HepG2 (cell line): ENCODE results near the gene OSBPL3. TPM values are rescaled to one million over a fixed set of nuclear protein-coding genes. Genes with fewer than 3 reads are reported as not detected.

Experiments used
- GATAD2A ChIP-seq: IDR thresholded peaks from 2 replicates; pipeline ENCODE4 v1.6.1; 2016
- JUN ChIP-seq: sonication (generic); formaldehyde crosslinking; IDR thresholded peaks from 2 replicates; pipeline ENCODE4 v1.4.0; 2020; ENCODE audit warnings: mild to moderate bottlenecking, missing genetic modification reagents
- MAFK ChIP-seq, 2 experiments: IDR thresholded peaks in 1 of 2; conservative IDR thresholded peaks in 1 of 2; 2 replicates each; pipeline ENCODE4 v1.6.1; 2011; ENCODE audit warnings: improper control_type of control experiment in 2 of 2, low read length in 2 of 2
- MEIS1 ChIP-seq: sonication (generic); formaldehyde crosslinking; IDR thresholded peaks from 2 replicates; pipeline ENCODE4 v1.9.0; 2021; ENCODE audit warnings: mild to moderate bottlenecking, missing genetic modification reagents, moderate library complexity, borderline replicate concordance
- PAF1 ChIP-seq: IDR thresholded peaks from 2 replicates; pipeline ENCODE4 v1.6.1; 2016; ENCODE audit warnings: missing genetic modification reagents, missing compliant biosample characterization
- PAWR ChIP-seq: sonication (generic); formaldehyde crosslinking; IDR thresholded peaks from 2 replicates; pipeline ENCODE4 v1.4.0; 2020; ENCODE audit warnings: missing genetic modification reagents, mild to moderate bottlenecking, borderline replicate concordance
- TOPORS ChIP-seq: sonication (generic); formaldehyde crosslinking; IDR thresholded peaks from 2 replicates; pipeline ENCODE4 v1.8.0; 2023; ENCODE audit warnings: mild to moderate bottlenecking, missing genetic modification reagents
- TRIM24 ChIP-seq: sonication (generic); formaldehyde crosslinking; IDR thresholded peaks from 2 replicates; pipeline ENCODE4 v1.8.0; 2022; ENCODE audit warnings: mild to moderate bottlenecking, missing genetic modification reagents
- ZKSCAN5 ChIP-seq: sonication (generic); formaldehyde crosslinking; IDR thresholded peaks from 2 replicates; pipeline ENCODE4 v1.5.1; 2020; ENCODE audit warnings: mild to moderate bottlenecking, missing genetic modification reagents
- ZNF121 ChIP-seq: sonication (generic); formaldehyde crosslinking; IDR thresholded peaks from 2 replicates; pipeline ENCODE4 v1.5.0; 2020; ENCODE audit warnings: mild to moderate bottlenecking, missing genetic modification reagents
- ZNF562 ChIP-seq: sonication (generic); formaldehyde crosslinking; IDR thresholded peaks from 2 replicates; pipeline ENCODE4 v1.8.0; 2022; ENCODE audit warnings: missing genetic modification reagents, borderline replicate concordance
- polyA plus RNA-seq, 8 experiments: library from polyadenylated mRNA; depleted of rRNA in 3 of 8; stranded (reverse) in 7 of 8; unstranded in 1 of 8; fragments of >200 nt; fragmentation: Illumina TruSeq in 4 of 8; extraction: Trizol in 4 of 8; gene quantifications; 2 replicates each; pipeline versions ENCODE4 v1.2.1 to v1.2.3, GENCODE V29; 2011 to 2016; ENCODE audit warnings: low read depth in 4 of 8, missing spikeins in 1 of 8, mixed read lengths in 1 of 8; ENCODE audit not compliant: insufficient read depth in 1 of 8
- total RNA-seq, 5 experiments: library from RNA; depleted of rRNA; stranded (reverse); fragments of >200 nt; fragmentation: Illumina TruSeq; extraction: Trizol; gene quantifications; 2 replicates each; pipeline ENCODE4 v1.2.3, GENCODE V29; 2016; ENCODE audit warnings: low read depth in 1 of 5
- TF ChIP-seq, protein P1 (sequence below): sonication (generic); formaldehyde crosslinking; IDR thresholded peaks from 2 replicates; pipeline ENCODE4 v1.8.0; 2022; ENCODE audit warnings: mild to moderate bottlenecking, missing genetic modification reagents, moderate library complexity
- TF ChIP-seq, protein P2 (sequence below): sonication (generic); formaldehyde crosslinking; IDR thresholded peaks from 2 replicates; pipeline ENCODE4 v1.5.0; 2020; ENCODE audit warnings: missing genetic modification reagents
- TF ChIP-seq, protein P3 (sequence below), 2 experiments: fragments of 450-650 bp in 1 of 2; sonication (generic) in 1 of 2; formaldehyde crosslinking; IDR thresholded peaks; 2 replicates each; pipeline versions ENCODE4 v1.5.0 to v1.8.0; 2020 to 2022; ENCODE audit warnings: mild to moderate bottlenecking in 1 of 2, missing genetic modification reagents in 1 of 2
- TF ChIP-seq, protein P4 (sequence below): sonication (generic); formaldehyde crosslinking; IDR thresholded peaks from 2 replicates; pipeline ENCODE4 v1.4.0; 2020; ENCODE audit warnings: missing genetic modification reagents
- TF ChIP-seq, protein P5 (sequence below): sonication (generic); formaldehyde crosslinking; IDR thresholded peaks from 2 replicates; pipeline ENCODE4 v1.5.1; 2020; ENCODE audit warnings: mild to moderate bottlenecking, missing genetic modification reagents
- TF ChIP-seq, protein P6 (sequence below): sonication (generic); formaldehyde crosslinking; IDR thresholded peaks from 2 replicates; pipeline ENCODE4 v1.4.0; 2020; ENCODE audit warnings: mild to moderate bottlenecking, missing genetic modification reagents

OSBPL3 gene
- total and polyA plus RNA-seq, 2 of the 13 experiments (the other 11 are each of a cell fraction or from before 2014, with no cell fraction given) = 8.8 to 28.9 TPM

DNA sequence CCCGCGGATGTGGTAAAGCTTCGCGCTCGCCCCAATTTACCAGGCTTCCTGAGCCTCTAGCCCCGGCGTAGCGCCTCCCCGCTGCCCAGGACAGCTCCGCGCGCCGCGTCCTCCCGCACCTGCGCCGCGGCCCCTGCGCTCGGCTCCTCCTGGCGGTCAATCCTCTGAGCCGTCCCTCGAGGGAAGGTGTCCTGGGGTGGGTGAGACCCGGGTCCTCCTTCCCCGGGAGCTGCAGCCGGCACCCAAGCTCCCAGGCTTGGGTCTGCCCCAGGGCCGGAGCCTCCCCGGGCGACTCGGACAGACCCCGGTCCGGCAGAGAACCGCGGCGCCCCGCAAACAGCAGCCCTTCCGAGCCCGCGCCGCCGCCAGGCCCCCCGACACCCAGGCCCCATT, 512 bp downstream of the OSBPL3 start (continued):
- no peak for TF ChIP-seq MEIS1 (CRISPR knock-in tag)
- TF ChIP-seq MAFK (conservative IDR thresholded peaks at IDR 0.05 in 1 of 2, IDR thresholded peaks at IDR 0.05 in 1 of 2; ENCODE audit: low read length in 2 of 2) = no peak
- TF ChIP-seq ZKSCAN5 (CRISPR knock-in tag) = no peak
- TF ChIP-seq, protein P1, sequence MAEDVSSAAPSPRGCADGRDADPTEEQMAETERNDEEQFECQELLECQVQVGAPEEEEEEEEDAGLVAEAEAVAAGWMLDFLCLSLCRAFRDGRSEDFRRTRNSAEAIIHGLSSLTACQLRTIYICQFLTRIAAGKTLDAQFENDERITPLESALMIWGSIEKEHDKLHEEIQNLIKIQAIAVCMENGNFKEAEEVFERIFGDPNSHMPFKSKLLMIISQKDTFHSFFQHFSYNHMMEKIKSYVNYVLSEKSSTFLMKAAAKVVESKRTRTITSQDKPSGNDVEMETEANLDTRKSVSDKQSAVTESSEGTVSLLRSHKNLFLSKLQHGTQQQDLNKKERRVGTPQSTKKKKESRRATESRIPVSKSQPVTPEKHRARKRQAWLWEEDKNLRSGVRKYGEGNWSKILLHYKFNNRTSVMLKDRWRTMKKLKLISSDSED (CRISPR knock-in tag) = no peak
- no peak for TF ChIP-seq GATAD2A (CRISPR knock-in tag)
- TF ChIP-seq, protein P2, sequence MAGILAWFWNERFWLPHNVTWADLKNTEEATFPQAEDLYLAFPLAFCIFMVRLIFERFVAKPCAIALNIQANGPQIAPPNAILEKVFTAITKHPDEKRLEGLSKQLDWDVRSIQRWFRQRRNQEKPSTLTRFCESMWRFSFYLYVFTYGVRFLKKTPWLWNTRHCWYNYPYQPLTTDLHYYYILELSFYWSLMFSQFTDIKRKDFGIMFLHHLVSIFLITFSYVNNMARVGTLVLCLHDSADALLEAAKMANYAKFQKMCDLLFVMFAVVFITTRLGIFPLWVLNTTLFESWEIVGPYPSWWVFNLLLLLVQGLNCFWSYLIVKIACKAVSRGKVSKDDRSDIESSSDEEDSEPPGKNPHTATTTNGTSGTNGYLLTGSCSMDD = no peak
- TF ChIP-seq, protein P3, sequence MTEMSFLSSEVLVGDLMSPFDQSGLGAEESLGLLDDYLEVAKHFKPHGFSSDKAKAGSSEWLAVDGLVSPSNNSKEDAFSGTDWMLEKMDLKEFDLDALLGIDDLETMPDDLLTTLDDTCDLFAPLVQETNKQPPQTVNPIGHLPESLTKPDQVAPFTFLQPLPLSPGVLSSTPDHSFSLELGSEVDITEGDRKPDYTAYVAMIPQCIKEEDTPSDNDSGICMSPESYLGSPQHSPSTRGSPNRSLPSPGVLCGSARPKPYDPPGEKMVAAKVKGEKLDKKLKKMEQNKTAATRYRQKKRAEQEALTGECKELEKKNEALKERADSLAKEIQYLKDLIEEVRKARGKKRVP (CRISPR knock-in tag; IDR thresholded peaks at IDR 0.05) = no peak
- TF ChIP-seq, protein P4, sequence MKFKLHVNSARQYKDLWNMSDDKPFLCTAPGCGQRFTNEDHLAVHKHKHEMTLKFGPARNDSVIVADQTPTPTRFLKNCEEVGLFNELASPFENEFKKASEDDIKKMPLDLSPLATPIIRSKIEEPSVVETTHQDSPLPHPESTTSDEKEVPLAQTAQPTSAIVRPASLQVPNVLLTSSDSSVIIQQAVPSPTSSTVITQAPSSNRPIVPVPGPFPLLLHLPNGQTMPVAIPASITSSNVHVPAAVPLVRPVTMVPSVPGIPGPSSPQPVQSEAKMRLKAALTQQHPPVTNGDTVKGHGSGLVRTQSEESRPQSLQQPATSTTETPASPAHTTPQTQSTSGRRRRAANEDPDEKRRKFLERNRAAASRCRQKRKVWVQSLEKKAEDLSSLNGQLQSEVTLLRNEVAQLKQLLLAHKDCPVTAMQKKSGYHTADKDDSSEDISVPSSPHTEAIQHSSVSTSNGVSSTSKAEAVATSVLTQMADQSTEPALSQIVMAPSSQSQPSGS = no peak
- TF ChIP-seq, protein P5, sequence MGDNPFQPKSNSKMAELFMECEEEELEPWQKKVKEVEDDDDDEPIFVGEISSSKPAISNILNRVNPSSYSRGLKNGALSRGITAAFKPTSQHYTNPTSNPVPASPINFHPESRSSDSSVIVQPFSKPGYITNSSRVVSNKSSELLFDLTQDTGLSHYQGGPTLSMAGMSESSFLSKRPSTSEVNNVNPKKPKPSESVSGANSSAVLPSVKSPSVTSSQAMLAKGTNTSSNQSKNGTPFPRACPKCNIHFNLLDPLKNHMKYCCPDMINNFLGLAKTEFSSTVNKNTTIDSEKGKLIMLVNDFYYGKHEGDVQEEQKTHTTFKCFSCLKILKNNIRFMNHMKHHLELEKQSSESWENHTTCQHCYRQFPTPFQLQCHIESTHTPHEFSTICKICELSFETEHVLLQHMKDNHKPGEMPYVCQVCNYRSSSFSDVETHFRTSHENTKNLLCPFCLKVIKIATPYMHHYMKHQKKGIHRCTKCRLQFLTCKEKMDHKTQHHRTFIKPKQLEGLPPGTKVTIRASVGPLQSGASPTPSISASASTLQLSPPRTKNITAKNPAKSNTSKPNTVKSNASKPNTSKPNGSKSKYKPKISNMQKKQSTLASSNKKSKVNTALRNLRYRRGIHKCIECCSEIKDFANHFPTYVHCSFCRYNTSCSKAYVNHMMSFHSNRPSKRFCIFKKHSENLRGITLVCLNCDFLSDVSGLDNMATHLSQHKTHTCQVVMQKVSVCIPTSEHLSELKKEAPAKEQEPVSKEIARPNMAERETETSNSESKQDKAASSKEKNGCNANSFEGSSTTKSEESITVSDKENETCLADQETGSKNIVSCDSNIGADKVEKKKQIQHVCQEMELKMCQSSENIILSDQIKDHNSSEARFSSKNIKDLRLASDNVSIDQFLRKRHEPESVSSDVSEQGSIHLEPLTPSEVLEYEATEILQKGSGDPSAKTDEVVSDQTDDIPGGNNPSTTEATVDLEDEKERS (CRISPR knock-in tag) = no peak; the same call in 1 of the 2 replicates
- no peak for TF ChIP-seq JUN (CRISPR knock-in tag)
- TF ChIP-seq ZNF562 (CRISPR knock-in tag) = no peak
- TF ChIP-seq TRIM24 (CRISPR knock-in tag) = no peak
- no peak for TF ChIP-seq PAWR
- TF ChIP-seq, protein P6, sequence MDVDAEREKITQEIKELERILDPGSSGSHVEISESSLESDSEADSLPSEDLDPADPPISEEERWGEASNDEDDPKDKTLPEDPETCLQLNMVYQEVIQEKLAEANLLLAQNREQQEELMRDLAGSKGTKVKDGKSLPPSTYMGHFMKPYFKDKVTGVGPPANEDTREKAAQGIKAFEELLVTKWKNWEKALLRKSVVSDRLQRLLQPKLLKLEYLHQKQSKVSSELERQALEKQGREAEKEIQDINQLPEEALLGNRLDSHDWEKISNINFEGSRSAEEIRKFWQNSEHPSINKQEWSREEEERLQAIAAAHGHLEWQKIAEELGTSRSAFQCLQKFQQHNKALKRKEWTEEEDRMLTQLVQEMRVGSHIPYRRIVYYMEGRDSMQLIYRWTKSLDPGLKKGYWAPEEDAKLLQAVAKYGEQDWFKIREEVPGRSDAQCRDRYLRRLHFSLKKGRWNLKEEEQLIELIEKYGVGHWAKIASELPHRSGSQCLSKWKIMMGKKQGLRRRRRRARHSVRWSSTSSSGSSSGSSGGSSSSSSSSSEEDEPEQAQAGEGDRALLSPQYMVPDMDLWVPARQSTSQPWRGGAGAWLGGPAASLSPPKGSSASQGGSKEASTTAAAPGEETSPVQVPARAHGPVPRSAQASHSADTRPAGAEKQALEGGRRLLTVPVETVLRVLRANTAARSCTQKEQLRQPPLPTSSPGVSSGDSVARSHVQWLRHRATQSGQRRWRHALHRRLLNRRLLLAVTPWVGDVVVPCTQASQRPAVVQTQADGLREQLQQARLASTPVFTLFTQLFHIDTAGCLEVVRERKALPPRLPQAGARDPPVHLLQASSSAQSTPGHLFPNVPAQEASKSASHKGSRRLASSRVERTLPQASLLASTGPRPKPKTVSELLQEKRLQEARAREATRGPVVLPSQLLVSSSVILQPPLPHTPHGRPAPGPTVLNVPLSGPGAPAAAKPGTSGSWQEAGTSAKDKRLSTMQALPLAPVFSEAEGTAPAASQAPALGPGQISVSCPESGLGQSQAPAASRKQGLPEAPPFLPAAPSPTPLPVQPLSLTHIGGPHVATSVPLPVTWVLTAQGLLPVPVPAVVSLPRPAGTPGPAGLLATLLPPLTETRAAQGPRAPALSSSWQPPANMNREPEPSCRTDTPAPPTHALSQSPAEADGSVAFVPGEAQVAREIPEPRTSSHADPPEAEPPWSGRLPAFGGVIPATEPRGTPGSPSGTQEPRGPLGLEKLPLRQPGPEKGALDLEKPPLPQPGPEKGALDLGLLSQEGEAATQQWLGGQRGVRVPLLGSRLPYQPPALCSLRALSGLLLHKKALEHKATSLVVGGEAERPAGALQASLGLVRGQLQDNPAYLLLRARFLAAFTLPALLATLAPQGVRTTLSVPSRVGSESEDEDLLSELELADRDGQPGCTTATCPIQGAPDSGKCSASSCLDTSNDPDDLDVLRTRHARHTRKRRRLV (CRISPR knock-in tag) = peak; percentile 88
- TF ChIP-seq TOPORS (CRISPR knock-in tag) = no peak
- TF ChIP-seq PAF1 = no peak
- TF ChIP-seq ZNF121 (CRISPR knock-in tag) = 0 out of 2 replicates have a peak, but pooled peaks have one; percentile 7
